ENCODE results near the gene RPL10. TPM values are rescaled to one million over a fixed set of nuclear protein-coding genes. Genes with fewer than 3 reads are reported as not detected.

Gene RPL10
- total RNA-seq, 1 donor from 2014 or later = 2,969 TPM

GRCh38 chrX:154358829-154359228 is 39.3 kb upstream of the RPL10 start:
- H3K36me3 Mint-ChIP-seq = peaks cover 19% of the 10 kb centered on the region
- no peak for DNase-seq (ENCODE audit: low spot score in 2 of 2, unreplicated experiment in 2 of 2)
- no peaks in the 10 kb centered on the region for H3K4me1 Mint-ChIP-seq
- H3K4me3 Mint-ChIP-seq = no peak overlapping the region
- H3K27me3 Mint-ChIP-seq (ENCODE audit: low read depth) = no peaks in the 10 kb centered on the region
- peaks cover 3% of the 10 kb centered on the region for H3K9me3 Mint-ChIP-seq
- TF ChIP-seq CTCF (IDR thresholded peaks at IDR 0.05; ENCODE audit: unreplicated experiment) = no peak
- no peak overlapping the region for H3K27ac Mint-ChIP-seq

- no peak for TF ChIP-seq CTCF (IDR thresholded peaks at IDR 0.05; ENCODE audit: unreplicated experiment)
- Mint-ChIP-seq H3K27me3 (ENCODE audit: low read depth) (no peaks in the 10 kb centered on the region), H3K4me3 (no peak overlapping the region), H3K9me3 (peaks cover 3% of the 10 kb centered on the region), H3K4me1 (no peaks in the 10 kb centered on the region), H3K27ac (no peak overlapping the region), H3K36me3 (peaks cover 19% of the 10 kb centered on the region)
- DNase-seq (ENCODE audit: low spot score in 2 of 2, unreplicated experiment in 2 of 2) = no peak
Observed at GRCh38 chrX:154359362-154360154, 38.6 kb upstream of the RPL10 start.

- H3K4me3 Mint-ChIP-seq = no peak overlapping the region
- no peak overlapping the region for H3K27ac Mint-ChIP-seq
- H3K27me3 Mint-ChIP-seq (ENCODE audit: low read depth) = no peaks in the 10 kb centered on the region
- DNase-seq (ENCODE audit: low spot score in 2 of 2, unreplicated experiment in 2 of 2) = no peak
- peaks cover 19% of the 10 kb centered on the region for H3K36me3 Mint-ChIP-seq
- H3K4me1 Mint-ChIP-seq = no peaks in the 10 kb centered on the region
- TF ChIP-seq CTCF (IDR thresholded peaks at IDR 0.05; ENCODE audit: unreplicated experiment) = no peak
- H3K9me3 Mint-ChIP-seq = peaks cover 3% of the 10 kb centered on the region
Observed at GRCh38 chrX:154360155-154360713, 37.9 kb upstream of the RPL10 start.

GRCh38 chrX:154362085-154362742 is 36.0 kb upstream of the RPL10 start:
- no peak for DNase-seq (ENCODE audit: low spot score in 2 of 2, unreplicated experiment in 2 of 2)
- no peaks in the 10 kb centered on the region for H3K4me1 Mint-ChIP-seq
- no peak overlapping the region for H3K4me3 Mint-ChIP-seq
- H3K36me3 Mint-ChIP-seq = peaks cover 17% of the 10 kb centered on the region
- peaks cover 3% of the 10 kb centered on the region for H3K9me3 Mint-ChIP-seq
- no peak for TF ChIP-seq CTCF (IDR thresholded peaks at IDR 0.05; ENCODE audit: unreplicated experiment)
- no peak overlapping the region for H3K27ac Mint-ChIP-seq
- no peaks in the 10 kb centered on the region for H3K27me3 Mint-ChIP-seq (ENCODE audit: low read depth)

GRCh38 chrX:154363706-154364439 is 34.3 kb upstream of the RPL10 start:
- H3K4me3 Mint-ChIP-seq = no peak overlapping the region
- H3K27ac Mint-ChIP-seq = no peak overlapping the region
- DNase-seq (ENCODE audit: low spot score in 2 of 2, unreplicated experiment in 2 of 2) = no peak
- H3K36me3 Mint-ChIP-seq = peaks cover 9% of the 10 kb centered on the region
- H3K27me3 Mint-ChIP-seq (ENCODE audit: low read depth) = no peaks in the 10 kb centered on the region
- H3K4me1 Mint-ChIP-seq = peaks cover 5% of the 10 kb centered on the region
- no peak for TF ChIP-seq CTCF (IDR thresholded peaks at IDR 0.05; ENCODE audit: unreplicated experiment)
- H3K9me3 Mint-ChIP-seq = peaks cover 3% of the 10 kb centered on the region

All from mesothelial cell of epicardium (in vitro differentiated cells).